HepG2 (cell line): ENCODE measurements around the gene FBXW12. TPM values are rescaled to one million over a fixed set of nuclear protein-coding genes. Genes with fewer than 3 reads are reported as not detected.
A peak's percentile ranks its signal among the peaks of the same experiment; 100 is the strongest.

Source experiments
- CBX1 ChIP-seq: IDR thresholded peaks from one replicate; pipeline ENCODE4 v1.6.1; 2016; ENCODE audit warnings: antibody characterized with exemption, low read depth
- HDAC6 ChIP-seq: fragments of 200-600 bp; sonication (generic); IDR thresholded peaks from 2 replicates; pipeline ENCODE4 v1.7.0; 2017; ENCODE audit warnings: mild to moderate bottlenecking, antibody characterized with exemption, low read length, low read depth
- HNF4G ChIP-seq, 2 experiments: sonication (generic) in 1 of 2; formaldehyde crosslinking in 1 of 2; IDR thresholded peaks; 2 replicates each; pipeline versions ENCODE4 v1.4.0 to v1.6.1; 2011 to 2020; ENCODE audit warnings: borderline replicate concordance in 2 of 2, low read depth in 2 of 2, mild to moderate bottlenecking in 2 of 2, low read length in 1 of 2, missing genetic modification reagents in 1 of 2, moderate library complexity in 1 of 2
- PAX8 ChIP-seq: sonication (generic); formaldehyde crosslinking; IDR thresholded peaks from 2 replicates; pipeline ENCODE4 v1.8.0; 2022; ENCODE audit warnings: mild to moderate bottlenecking, missing genetic modification reagents, borderline replicate concordance
- RARA ChIP-seq: IDR thresholded peaks from 2 replicates; pipeline ENCODE4 v1.6.1; 2016; ENCODE audit warnings: missing genetic modification reagents, missing compliant biosample characterization
- RBFOX2 ChIP-seq: fragments of 200-400 bp; formaldehyde crosslinking; IDR thresholded peaks from 2 replicates; pipeline ENCODE4 v1.6.1; 2017; ENCODE audit warnings: low read depth, mild to moderate bottlenecking, low read length
- ZBTB10 ChIP-seq: sonication (generic); formaldehyde crosslinking; IDR thresholded peaks from 2 replicates; pipeline ENCODE4 v1.4.0; 2020; ENCODE audit warnings: missing genetic modification reagents, borderline replicate concordance
- ZBTB26 ChIP-seq: IDR thresholded peaks from 2 replicates; pipeline ENCODE4 v1.6.1; 2016; ENCODE audit warnings: missing compliant biosample characterization, missing genetic modification reagents, borderline replicate concordance
- ZNF12 ChIP-seq: sonication (generic); formaldehyde crosslinking; IDR thresholded peaks from 2 replicates; pipeline ENCODE4 v1.5.0; 2020; ENCODE audit warnings: missing genetic modification reagents
- ZNF510 ChIP-seq: sonication (generic); formaldehyde crosslinking; IDR thresholded peaks from 2 replicates; pipeline ENCODE4 v1.4.0; 2020; ENCODE audit warnings: low read depth, mild to moderate bottlenecking, missing genetic modification reagents
- ZNF589 ChIP-seq: sonication (generic); formaldehyde crosslinking; conservative IDR thresholded peaks from 2 replicates; pipeline ENCODE4 v1.8.0; 2022; ENCODE audit warnings: mild to moderate bottlenecking, moderate library complexity, missing genetic modification reagents
- ZNF737 ChIP-seq: sonication (generic); formaldehyde crosslinking; IDR thresholded peaks from 2 replicates; pipeline ENCODE4 v1.5.0; 2020; ENCODE audit warnings: missing genetic modification reagents, mild to moderate bottlenecking, borderline replicate concordance
- polyA plus RNA-seq, 8 experiments: library from polyadenylated mRNA; depleted of rRNA in 3 of 8; stranded (reverse) in 7 of 8; unstranded in 1 of 8; fragments of >200 nt; fragmentation: Illumina TruSeq in 4 of 8; extraction: Trizol in 4 of 8; gene quantifications; 2 replicates each; pipeline versions ENCODE4 v1.2.1 to v1.2.3, GENCODE V29; 2011 to 2016; ENCODE audit warnings: low read depth in 4 of 8, missing spikeins in 1 of 8, mixed read lengths in 1 of 8; ENCODE audit not compliant: insufficient read depth in 1 of 8
- total RNA-seq, 5 experiments: library from RNA; depleted of rRNA; stranded (reverse); fragments of >200 nt; fragmentation: Illumina TruSeq; extraction: Trizol; gene quantifications; 2 replicates each; pipeline ENCODE4 v1.2.3, GENCODE V29; 2016; ENCODE audit warnings: low read depth in 1 of 5
- TF ChIP-seq, protein P1 (sequence below): IDR thresholded peaks from 2 replicates; pipeline ENCODE4 v1.6.1; 2012; ENCODE audit warnings: inconsistent platforms

The FBXW12 gene
- total and polyA plus RNA-seq, 2 of the 13 experiments (the other 11 are each of a cell fraction or from before 2014, with no cell fraction given), result not detected

- TF ChIP-seq ZBTB26 (CRISPR knock-in tag), result peak; percentile 73
- TF ChIP-seq, protein P1, sequence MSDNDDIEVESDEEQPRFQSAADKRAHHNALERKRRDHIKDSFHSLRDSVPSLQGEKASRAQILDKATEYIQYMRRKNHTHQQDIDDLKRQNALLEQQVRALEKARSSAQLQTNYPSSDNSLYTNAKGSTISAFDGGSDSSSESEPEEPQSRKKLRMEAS, result no peak
- TF ChIP-seq PAX8, result no peak
- no peak for TF ChIP-seq ZNF589 (CRISPR knock-in tag)
- no peak for TF ChIP-seq ZNF510
- TF ChIP-seq ZNF737 (CRISPR knock-in tag), result no peak
- TF ChIP-seq ZNF12 (CRISPR knock-in tag), result no peak
- no peak for TF ChIP-seq CBX1
- TF ChIP-seq RBFOX2, result no peak
- TF ChIP-seq HNF4G (IDR thresholded peaks at IDR 0.05; ENCODE audit: borderline replicate concordance, low read depth, low read length), result no peak
- TF ChIP-seq HNF4G (CRISPR knock-in tag; IDR thresholded peaks at IDR 0.05; ENCODE audit: borderline replicate concordance, low read depth), result no peak
- TF ChIP-seq RARA (CRISPR knock-in tag), result 0 out of 2 replicates have a peak, but pooled peaks have one; percentile 23
- TF ChIP-seq ZBTB10 (CRISPR knock-in tag), result no peak; the same call in 1 of the 2 replicates
- no peak for TF ChIP-seq HDAC6
Measured at GRCh38 chr3:48435774-48436476, 63.9 kb downstream of the FBXW12 start (continued).
